Progenitor cell of endocrine pancreas (in vitro differentiated cells): Measurements from ENCODE around the gene SEPTIN10. TPM values are rescaled to one million over a fixed set of nuclear protein-coding genes. Genes with fewer than 3 reads are reported as not detected.

Experiments
- DNase-seq: peaks from one replicate; pipeline ENCODE4 v3.0.0; 2021; ENCODE audit warnings: low spot score; ENCODE audit not compliant: unreplicated experiment
- H3K27ac Mint-ChIP-seq: 2 replicates; pipeline ENCODE4 v1.8.0; 2021; ENCODE audit warnings: mild to moderate bottlenecking, moderate library complexity, mixed read lengths
- H3K27me3 Mint-ChIP-seq: 2 replicates; pipeline ENCODE4 v1.8.0; 2021; ENCODE audit warnings: mixed read lengths
- H3K36me3 Mint-ChIP-seq: 2 replicates; pipeline ENCODE4 v1.8.0; 2022; ENCODE audit warnings: mixed read lengths; ENCODE audit not compliant: insufficient read depth
- H3K4me1 Mint-ChIP-seq: 2 replicates; pipeline ENCODE4 v1.8.0; 2021; ENCODE audit warnings: low read depth, mixed read lengths
- H3K4me3 Mint-ChIP-seq: 2 replicates; pipeline ENCODE4 v1.8.0; 2021; ENCODE audit warnings: low read depth, mild to moderate bottlenecking, moderate library complexity, mixed read lengths
- H3K9me3 Mint-ChIP-seq: 2 replicates; pipeline ENCODE4 v1.8.0; 2021; ENCODE audit warnings: low read depth, mixed read lengths
- CTCF ChIP-seq: fragments of 200-600 bp; sonication (generic); IDR thresholded peaks from one replicate; pipeline ENCODE4 v1.5.0; 2021; ENCODE audit warnings: antibody characterized with exemption, mild to moderate bottlenecking; ENCODE audit not compliant: unreplicated experiment
- total RNA-seq: library from RNA; stranded (reverse); gene quantifications from 2 replicates; pipeline ENCODE4 v1.2.1, GENCODE V29; 2021

SEPTIN10 gene
- total RNA-seq, 1 donor from 2014 or later, result 67.5 TPM

GRCh38 chr2:109497911-109498870, 115.6 kb downstream of the SEPTIN10 start:
- Mint-ChIP-seq H3K4me1 (peaks cover 6% of the 10 kb centered on the region), H3K27ac (no peak overlapping the region), H3K36me3 (no peaks in the 10 kb centered on the region), H3K27me3 (peaks cover 3% of the 10 kb centered on the region), H3K4me3 (no peak overlapping the region), H3K9me3 (peaks cover 3% of the 10 kb centered on the region)
- no peak for TF ChIP-seq CTCF
- no peak for DNase-seq

GRCh38 chr2:109497463-109497862, 116.3 kb downstream of the SEPTIN10 start:
- Mint-ChIP-seq H3K36me3 (no peaks in the 10 kb centered on the region), H3K4me3 (no peak overlapping the region), H3K4me1 (peaks cover 6% of the 10 kb centered on the region), H3K27me3 (no peaks in the 10 kb centered on the region), H3K9me3 (peaks cover 3% of the 10 kb centered on the region), H3K27ac (no peak overlapping the region)
- no peak for TF ChIP-seq CTCF
- no peak for DNase-seq

- no peak for DNase-seq
- TF ChIP-seq CTCF, result no peak
- Mint-ChIP-seq H3K36me3 (no peaks in the 10 kb centered on the region), H3K27ac (no peak overlapping the region), H3K9me3 (peaks cover 3% of the 10 kb centered on the region), H3K4me1 (peaks cover 1% of the 10 kb centered on the region), H3K4me3 (no peak overlapping the region), H3K27me3 (no peaks in the 10 kb centered on the region)
Measured at GRCh38 chr2:109494351-109494750, 119.4 kb downstream of the SEPTIN10 start.

- Mint-ChIP-seq H3K4me3 (no peak overlapping the region), H3K27me3 (no peaks in the 10 kb centered on the region), H3K27ac (no peak overlapping the region), H3K9me3 (peaks cover 3% of the 10 kb centered on the region), H3K36me3 (no peaks in the 10 kb centered on the region), H3K4me1 (no peaks in the 10 kb centered on the region)
- no peak for DNase-seq
- TF ChIP-seq CTCF, result no peak
Measured at GRCh38 chr2:109493176-109493935, 120.4 kb downstream of the SEPTIN10 start.

Other genes starting within 250 kb of the SEPTIN10 start
- gene SOWAHC, start 398 bp upstream of the SEPTIN10 start, total RNA-seq, result 12.1 and 12.6 TPM in 2 replicates
- gene RGPD5, start 180.3 kb upstream of the SEPTIN10 start, total RNA-seq, result 83.1 and 107 TPM in 2 replicates